Skeletal muscle tissue (tissue), 4 donors: ENCODE results near the gene SALL3. TPM values are rescaled to one million over a fixed set of nuclear protein-coding genes. Genes with fewer than 3 reads are reported as not detected.

ENCODE experiments used
- H3K27ac ChIP-seq: one replicate; pipeline ENCODE4 v1.7.0; 2013; ENCODE audit warnings: mild to moderate bottlenecking, low read depth, low read length, inconsistent platforms
- H3K27me3 ChIP-seq, 3 donors: one replicate each; pipeline ENCODE4 v1.7.0; 2013; ENCODE audit warnings: low read length in 3 of 3; ENCODE audit not compliant: control insufficient read depth in 3 of 3, insufficient read depth in 3 of 3
- H3K36me3 ChIP-seq, 3 donors: one replicate each; pipeline ENCODE4 v1.7.0; 2013; ENCODE audit warnings: low read length in 3 of 3; ENCODE audit not compliant: control insufficient read depth in 3 of 3, insufficient read depth in 3 of 3
- H3K4me1 ChIP-seq, 3 donors: one replicate each; pipeline ENCODE4 v1.7.0; 2013; ENCODE audit warnings: low read length in 3 of 3, mild to moderate bottlenecking in 3 of 3; ENCODE audit not compliant: control insufficient read depth in 3 of 3, insufficient read depth in 3 of 3
- H3K4me3 ChIP-seq, 3 donors: one replicate each; pipeline ENCODE4 v1.7.0; 2013; ENCODE audit warnings: low read length in 3 of 3
- H3K9ac ChIP-seq, 3 donors: one replicate each; pipeline ENCODE4 v1.7.0; 2013; ENCODE audit warnings: low read length in 3 of 3, mild to moderate bottlenecking in 3 of 3, moderate library complexity in 2 of 3, low read depth in 1 of 3
- H3K9me3 ChIP-seq, 3 donors: one replicate each; pipeline ENCODE4 v1.7.0; 2013; ENCODE audit warnings: low read length in 3 of 3; ENCODE audit not compliant: control insufficient read depth in 3 of 3
- total RNA-seq: library from RNA; depleted of rRNA; stranded (reverse); fragments of >200 nt; gene quantifications from one replicate; pipeline ENCODE4 v1.2.3, GENCODE V29; 2014
- donor health status: Osteomylitis.

Gene SALL3
- total RNA-seq: not detected

GRCh38 chr18:78979730-78980278 is at the start of gene SALL3:
SALL3 (plus strand) TSS chr18:78979818; CDS start chr18:78980275, 457 bp downstream.
- Histone ChIP-seq H3K4me1 (peaks cover 0 to 2% (median 0%) of the 10 kb centered on the region in 3 donors), H3K9ac (no peak within 1 kb of the TSS), H3K27ac (no peak within 1 kb of the TSS), H3K27me3 (peaks cover 70 to 81% (median 80%) of the 10 kb centered on the region in 3 donors), H3K36me3 (no peaks in the 10 kb centered on the region), H3K4me3 (no peak within 1 kb of the TSS), H3K9me3 (no peaks in the 10 kb centered on the region)

GRCh38 chr18:78932281-78932680 is 47.3 kb upstream of the SALL3 start:
- Histone ChIP-seq H3K9me3 (peaks cover 0 to 2% (median 0%) of the 10 kb centered on the region in 3 donors), H3K4me3 (no peak overlapping the region), H3K36me3 (no peaks in the 10 kb centered on the region), H3K9ac (no peak overlapping the region), H3K27ac (no peak overlapping the region), H3K27me3 (peaks cover 4 to 17% (median 5%) of the 10 kb centered on the region in 3 donors), H3K4me1 (no peaks in the 10 kb centered on the region)

GRCh38 chr18:78934003-78934402 is 45.6 kb upstream of the SALL3 start:
- Histone ChIP-seq H3K9me3 (peaks cover 0 to 2% (median 0%) of the 10 kb centered on the region in 3 donors), H3K36me3 (no peaks in the 10 kb centered on the region), H3K9ac (no peak overlapping the region), H3K4me1 (no peaks in the 10 kb centered on the region), H3K27me3 (peaks cover 4 to 17% (median 5%) of the 10 kb centered on the region in 3 donors), H3K4me3 (no peak overlapping the region), H3K27ac (no peak overlapping the region)

GRCh38 chr18:78934551-78935225 is 44.9 kb upstream of the SALL3 start:
- Histone ChIP-seq H3K4me3 (no peak overlapping the region), H3K9ac (no peak overlapping the region), H3K36me3 (no peaks in the 10 kb centered on the region), H3K27ac (no peak overlapping the region), H3K4me1 (no peaks in the 10 kb centered on the region), H3K27me3 (peaks cover 4 to 17% (median 5%) of the 10 kb centered on the region in 3 donors), H3K9me3 (peaks cover 0 to 2% (median 0%) of the 10 kb centered on the region in 3 donors)

- Histone ChIP-seq H3K36me3 (no peaks in the 10 kb centered on the region), H3K9ac (no peak overlapping the region), H3K9me3 (peaks cover 0 to 2% (median 0%) of the 10 kb centered on the region in 3 donors), H3K27ac (no peak overlapping the region), H3K4me3 (no peak overlapping the region), H3K27me3 (peaks cover 4 to 17% (median 5%) of the 10 kb centered on the region in 3 donors), H3K4me1 (no peaks in the 10 kb centered on the region)
These were observed 44.2 kb upstream of the SALL3 start for GRCh38 chr18:78935406-78935805.

GRCh38 chr18:78936251-78937005 is 43.2 kb upstream of the SALL3 start:
- H3K4me3 ChIP-seq: no peak overlapping the region
- peaks cover 0 to 2% (median 0%) of the 10 kb centered on the region in 3 donors for H3K9me3 ChIP-seq
- H3K9ac ChIP-seq: no peak overlapping the region
- no peaks in the 10 kb centered on the region for H3K36me3 ChIP-seq
- no peak overlapping the region for H3K27ac ChIP-seq
- peaks cover 4 to 17% (median 5%) of the 10 kb centered on the region in 3 donors for H3K27me3 ChIP-seq
- H3K4me1 ChIP-seq: no peaks in the 10 kb centered on the region

- Histone ChIP-seq H3K4me3 (no peak overlapping the region), H3K36me3 (no peaks in the 10 kb centered on the region), H3K27me3 (peaks cover 0 to 16% (median 5%) of the 10 kb centered on the region in 3 donors), H3K27ac (no peak overlapping the region), H3K9me3 (peaks cover 0 to 2% (median 0%) of the 10 kb centered on the region in 3 donors), H3K9ac (no peak overlapping the region), H3K4me1 (no peaks in the 10 kb centered on the region)
These were observed 42.5 kb upstream of the SALL3 start for GRCh38 chr18:78937166-78937565.

GRCh38 chr18:78939105-78939504 is 40.5 kb upstream of the SALL3 start:
- H3K36me3 ChIP-seq: no peaks in the 10 kb centered on the region
- H3K9me3 ChIP-seq: peaks cover 0 to 1% (median 0%) of the 10 kb centered on the region in 3 donors
- no peak overlapping the region for H3K27ac ChIP-seq
- H3K9ac ChIP-seq: no peak overlapping the region
- no peaks in the 10 kb centered on the region for H3K4me1 ChIP-seq
- H3K4me3 ChIP-seq: no peak overlapping the region
- peaks cover 0 to 13% (median 2%) of the 10 kb centered on the region in 3 donors for H3K27me3 ChIP-seq

GRCh38 chr18:78939734-78940494 is 39.7 kb upstream of the SALL3 start:
- Histone ChIP-seq H3K4me3 (no peak overlapping the region), H3K9ac (no peak overlapping the region), H3K4me1 (no peaks in the 10 kb centered on the region), H3K27me3 (peaks cover 0 to 5% (median 0%) of the 10 kb centered on the region in 3 donors), H3K9me3 (no peaks in the 10 kb centered on the region), H3K27ac (no peak overlapping the region), H3K36me3 (no peaks in the 10 kb centered on the region)
